Raji (cell line): ENCODE measurements around the gene RIF1.
A peak's percentile ranks its signal among the peaks of the same experiment; 100 is the strongest.

Experiments used
- POLR2A ChIP-seq: IDR thresholded peaks from 2 replicates; pipeline ENCODE4 v1.6.1; 2011; ENCODE audit warnings: low read depth, low read length, control low read depth; ENCODE audit not compliant: insufficient read depth

Gene RIF1

GRCh38 chr2:151409601-151410484, at the start of gene RIF1:
Gene RIF1 (plus strand): TSS chr2:151409902. CDS start chr2:151410424, 522 bp downstream.
- peak; percentile 82 for TF ChIP-seq POLR2A

- TF ChIP-seq POLR2A, result no peak
These were observed 47.9 kb upstream of the RIF1 start for GRCh38 chr2:151361674-151362370.

- no peak for TF ChIP-seq POLR2A
These were observed 46.0 kb upstream of the RIF1 start for GRCh38 chr2:151363709-151364108.

- TF ChIP-seq POLR2A, result no peak
These were observed 42.1 kb upstream of the RIF1 start for GRCh38 chr2:151367571-151367970.

- no peak for TF ChIP-seq POLR2A
These were observed 35.3 kb upstream of the RIF1 start for GRCh38 chr2:151374436-151374835.

GRCh38 chr2:151379169-151379568, 30.5 kb upstream of the RIF1 start:
- no peak for TF ChIP-seq POLR2A

GRCh38 chr2:151380580-151381235, 29.0 kb upstream of the RIF1 start:
- no peak for TF ChIP-seq POLR2A

- TF ChIP-seq POLR2A, result no peak
These were observed 28.4 kb upstream of the RIF1 start for GRCh38 chr2:151381266-151381665.

- TF ChIP-seq POLR2A, result no peak
These were observed 21.7 kb upstream of the RIF1 start for GRCh38 chr2:151388011-151388410.

GRCh38 chr2:151391436-151391835, 18.3 kb upstream of the RIF1 start:
- no peak for TF ChIP-seq POLR2A

GRCh38 chr2:151394509-151394908, 15.2 kb upstream of the RIF1 start:
- no peak for TF ChIP-seq POLR2A

- no peak for TF ChIP-seq POLR2A
These were observed 14.0 kb upstream of the RIF1 start for GRCh38 chr2:151395509-151396374.

- TF ChIP-seq POLR2A, result no peak
These were observed 9.7 kb upstream of the RIF1 start for GRCh38 chr2:151399981-151400380.

- no peak for TF ChIP-seq POLR2A
These were observed 8.6 kb upstream of the RIF1 start for GRCh38 chr2:151401149-151401548.

GRCh38 chr2:151403914-151404313, 5.8 kb upstream of the RIF1 start:
- no peak for TF ChIP-seq POLR2A
